Measurements from ENCODE around the gene PCMTD2. TPM values are rescaled to one million over a fixed set of nuclear protein-coding genes. Genes with fewer than 3 reads are reported as not detected.

PCMTD2 gene
- total RNA-seq, 1 experiment from 2014 or later = 45.7 TPM

DNA sequence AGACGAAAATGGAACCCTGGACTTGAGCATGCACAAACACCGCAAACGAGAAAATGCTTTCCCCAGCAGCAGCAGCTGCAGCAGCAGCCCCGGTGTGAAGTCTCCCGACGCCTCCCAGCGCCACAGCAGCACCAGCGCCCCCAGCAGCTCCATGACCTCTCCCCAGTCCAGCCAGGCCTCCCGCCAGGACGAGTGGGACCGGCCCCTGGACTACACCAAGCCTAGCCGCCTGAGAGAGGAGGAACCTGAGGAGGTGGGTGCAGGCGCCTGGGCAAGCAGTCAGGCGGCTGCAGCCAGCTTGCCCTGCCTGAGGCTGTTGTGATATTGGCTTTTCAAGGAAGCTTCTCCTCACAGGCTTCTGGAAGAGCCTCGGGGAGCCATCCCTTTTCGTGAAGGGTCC lies 35.8 kb upstream of the PCMTD2 start:
- Histone ChIP-seq H3K4me3 (ENCODE audit: low read length) (no peak overlapping the region), H2AFZ (ENCODE audit: low read length) (no peak overlapping the region), H3F3A (ENCODE audit: low read length, unreplicated experiment) (no peaks in the 10 kb centered on the region), H3K9me3 (ENCODE audit: low read length) (no peaks in the 10 kb centered on the region), H3K4me1 (ENCODE audit: insufficient read depth, low read length) (no peaks in the 10 kb centered on the region), H3K9me2 (replicated peaks; ENCODE audit: low read length) (no peaks in the 10 kb centered on the region), H3K36me3 (ENCODE audit: low read depth, low read length) (no peaks in the 10 kb centered on the region), H3K79me2 (ENCODE audit: low read length) (no peaks in the 10 kb centered on the region), H3K27me3 (ENCODE audit: low read length) (peaks cover 15% of the 10 kb centered on the region; the same call in 1 of the 2 replicates), H3K27ac (ENCODE audit: low read length) (no peak overlapping the region), H3K4me2 (ENCODE audit: low read length) (no peak overlapping the region), H3K9ac (ENCODE audit: low read length) (no peak overlapping the region), H4K20me1 (ENCODE audit: low read length) (no peaks in the 10 kb centered on the region)
- ChIA-PET POLR2A (ENCODE audit: unreplicated experiment) (no interaction called here), CTCF (no interaction called here)
- BruUV-seq (replicated peaks) = no TSS peak
- intact Hi-C loops (cut with micrococcal nuclease) = no loop called here
- no peak for TF ChIP-seq EZH2 (IDR thresholded peaks at IDR 0.05; ENCODE audit: low read length, unreplicated experiment)
- no peak for TF ChIP-seq EZH2phosphoT487 (IDR thresholded peaks at IDR 0.05; ENCODE audit: borderline replicate concordance, low read length)
- TF ChIP-seq, protein P1, sequence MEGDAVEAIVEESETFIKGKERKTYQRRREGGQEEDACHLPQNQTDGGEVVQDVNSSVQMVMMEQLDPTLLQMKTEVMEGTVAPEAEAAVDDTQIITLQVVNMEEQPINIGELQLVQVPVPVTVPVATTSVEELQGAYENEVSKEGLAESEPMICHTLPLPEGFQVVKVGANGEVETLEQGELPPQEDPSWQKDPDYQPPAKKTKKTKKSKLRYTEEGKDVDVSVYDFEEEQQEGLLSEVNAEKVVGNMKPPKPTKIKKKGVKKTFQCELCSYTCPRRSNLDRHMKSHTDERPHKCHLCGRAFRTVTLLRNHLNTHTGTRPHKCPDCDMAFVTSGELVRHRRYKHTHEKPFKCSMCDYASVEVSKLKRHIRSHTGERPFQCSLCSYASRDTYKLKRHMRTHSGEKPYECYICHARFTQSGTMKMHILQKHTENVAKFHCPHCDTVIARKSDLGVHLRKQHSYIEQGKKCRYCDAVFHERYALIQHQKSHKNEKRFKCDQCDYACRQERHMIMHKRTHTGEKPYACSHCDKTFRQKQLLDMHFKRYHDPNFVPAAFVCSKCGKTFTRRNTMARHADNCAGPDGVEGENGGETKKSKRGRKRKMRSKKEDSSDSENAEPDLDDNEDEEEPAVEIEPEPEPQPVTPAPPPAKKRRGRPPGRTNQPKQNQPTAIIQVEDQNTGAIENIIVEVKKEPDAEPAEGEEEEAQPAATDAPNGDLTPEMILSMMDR (conservative IDR thresholded peaks at IDR 0.05; ENCODE audit: low read depth, low read length) = no peak
- DNase-seq (no peak), ATAC-seq (no peak)

DNA sequence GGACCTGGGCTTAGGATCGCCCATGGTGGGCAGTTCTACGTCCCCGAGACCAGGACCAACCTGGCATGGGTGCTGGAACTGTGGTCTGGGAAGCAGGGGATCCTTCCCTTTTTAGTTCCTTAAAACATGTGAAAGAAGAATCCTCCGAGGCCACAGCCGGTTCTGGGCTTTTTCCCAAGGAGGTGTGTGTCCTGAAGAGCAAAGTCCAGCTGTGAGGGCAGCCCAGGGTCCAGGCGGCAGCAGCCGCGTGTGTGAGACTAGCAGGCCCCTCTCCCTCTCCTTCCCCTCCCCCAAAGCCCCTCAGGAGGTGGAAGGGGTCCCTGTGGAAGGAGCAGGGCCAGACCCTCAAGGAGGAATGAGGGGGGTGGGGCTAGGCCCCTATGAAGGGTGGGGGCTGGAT lies 35.1 kb upstream of the PCMTD2 start:
- no peak for ATAC-seq
- TF ChIP-seq EZH2phosphoT487 (IDR thresholded peaks at IDR 0.05; ENCODE audit: borderline replicate concordance, low read length) (no peak), EZH2 (IDR thresholded peaks at IDR 0.05; ENCODE audit: low read length, unreplicated experiment) (no peak)
- TF ChIP-seq, protein P1 (conservative IDR thresholded peaks at IDR 0.05; ENCODE audit: low read depth, low read length) = no peak
- DNase-seq = no peak
- no peak overlapping the region for H3K4me2 ChIP-seq (ENCODE audit: low read length)
- ChIA-PET CTCF (no interaction called here), POLR2A (ENCODE audit: unreplicated experiment) (no interaction called here)
- no peaks in the 10 kb centered on the region for H3K79me2 ChIP-seq (ENCODE audit: low read length)
- intact Hi-C loops (cut with micrococcal nuclease) = no loop called here
- H3K27me3 ChIP-seq (ENCODE audit: low read length) = peaks cover 15% of the 10 kb centered on the region; the same call in 1 of the 2 replicates
- BruUV-seq (replicated peaks) = no TSS peak
- no peaks in the 10 kb centered on the region for H3F3A ChIP-seq (ENCODE audit: low read length, unreplicated experiment)
- H3K9ac ChIP-seq (ENCODE audit: low read length) = no peak overlapping the region
- H3K9me3 ChIP-seq (ENCODE audit: low read length) = no peaks in the 10 kb centered on the region
- no peaks in the 10 kb centered on the region for H3K4me1 ChIP-seq (ENCODE audit: insufficient read depth, low read length)
- no peak overlapping the region for H3K27ac ChIP-seq (ENCODE audit: low read length)
- no peaks in the 10 kb centered on the region for H4K20me1 ChIP-seq (ENCODE audit: low read length)
- no peaks in the 10 kb centered on the region for H3K36me3 ChIP-seq (ENCODE audit: low read depth, low read length)
- no peak overlapping the region for H3K4me3 ChIP-seq (ENCODE audit: low read length)
- no peak overlapping the region for H2AFZ ChIP-seq (ENCODE audit: low read length)
- H3K9me2 ChIP-seq (replicated peaks; ENCODE audit: low read length) = no peaks in the 10 kb centered on the region

DNA sequence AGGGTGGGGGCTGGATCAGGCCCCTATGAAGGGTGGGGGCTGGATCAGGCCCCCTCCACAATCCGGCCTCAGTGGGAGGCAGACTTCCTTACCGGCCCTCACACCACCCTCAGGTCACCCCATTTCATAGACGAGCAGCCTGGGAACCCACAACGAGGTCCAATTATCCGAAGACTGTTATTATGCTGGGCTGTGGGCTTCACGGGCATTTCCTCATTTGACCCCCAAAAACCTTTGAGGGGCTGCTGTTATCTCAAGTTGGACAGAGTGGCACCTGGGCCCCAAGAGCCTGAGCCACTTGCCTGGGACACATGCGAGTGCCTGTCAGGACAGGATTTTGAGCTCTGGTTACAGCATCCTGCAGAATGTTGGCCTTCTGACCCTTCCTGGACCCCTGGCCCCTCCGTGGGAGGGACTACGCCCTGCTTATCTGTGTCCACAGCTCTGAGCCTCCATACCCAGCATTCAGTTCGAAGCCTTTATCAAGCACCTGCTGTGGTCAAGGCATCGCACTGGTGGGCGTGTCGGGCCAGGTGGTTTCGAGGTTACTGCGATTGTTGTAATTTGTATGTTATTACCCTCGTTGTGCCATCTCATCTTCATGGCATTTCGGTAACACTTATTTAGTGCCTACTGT lies 34.5 kb upstream of the PCMTD2 start:
- ChIA-PET CTCF (no interaction called here), POLR2A (ENCODE audit: unreplicated experiment) (no interaction called here)
- DNase-seq (no peak), ATAC-seq (no peak)
- H3K4me1 ChIP-seq (ENCODE audit: insufficient read depth, low read length) = no peaks in the 10 kb centered on the region
- H3K9ac ChIP-seq (ENCODE audit: low read length) = no peak overlapping the region
- no peak overlapping the region for H2AFZ ChIP-seq (ENCODE audit: low read length)
- BruUV-seq (replicated peaks) = no TSS peak
- no peak overlapping the region for H3K4me3 ChIP-seq (ENCODE audit: low read length)
- H3K4me2 ChIP-seq (ENCODE audit: low read length) = no peak overlapping the region
- no peak for TF ChIP-seq EZH2 (IDR thresholded peaks at IDR 0.05; ENCODE audit: low read length, unreplicated experiment)
- no peak for TF ChIP-seq EZH2phosphoT487 (IDR thresholded peaks at IDR 0.05; ENCODE audit: borderline replicate concordance, low read length)
- TF ChIP-seq, protein P1 (conservative IDR thresholded peaks at IDR 0.05; ENCODE audit: low read depth, low read length) = no peak
- H3K36me3 ChIP-seq (ENCODE audit: low read depth, low read length) = no peaks in the 10 kb centered on the region
- H3K9me3 ChIP-seq (ENCODE audit: low read length) = no peaks in the 10 kb centered on the region
- intact Hi-C loops (cut with micrococcal nuclease) = no loop called here
- no peak overlapping the region for H3K27ac ChIP-seq (ENCODE audit: low read length)
- peaks cover 15% of the 10 kb centered on the region; the same call in 1 of the 2 replicates for H3K27me3 ChIP-seq (ENCODE audit: low read length)
- H3F3A ChIP-seq (ENCODE audit: low read length, unreplicated experiment) = no peaks in the 10 kb centered on the region
- no peaks in the 10 kb centered on the region for H4K20me1 ChIP-seq (ENCODE audit: low read length)
- H3K9me2 ChIP-seq (replicated peaks; ENCODE audit: low read length) = no peaks in the 10 kb centered on the region
- no peaks in the 10 kb centered on the region for H3K79me2 ChIP-seq (ENCODE audit: low read length)
